Transverse colon (tissue), 4 donors: ENCODE data around the gene FOXO1. TPM values are rescaled to one million over a fixed set of nuclear protein-coding genes. Genes with fewer than 3 reads are reported as not detected.

Experiments used
- DNase-seq: peaks from one replicate; pipeline ENCODE4 v3.0.0-alpha.2; 2019
- H3K27ac ChIP-seq, 4 donors: fragments of 200-600 bp; sonication (generic); 2 replicates each; pipeline ENCODE4 v1.5.1; 2016 to 2018; ENCODE audit warnings: inconsistent platforms in 4 of 4
- H3K27me3 ChIP-seq: fragments of 200-600 bp; sonication (generic); 2 replicates; pipeline ENCODE4 v1.5.1; 2017; ENCODE audit warnings: inconsistent platforms
- H3K36me3 ChIP-seq, 4 donors: fragments of 200-600 bp; sonication (generic); 2 replicates each; pipeline ENCODE4 v1.5.1; 2017 to 2019; ENCODE audit warnings: inconsistent platforms in 4 of 4
- H3K4me1 ChIP-seq, 4 donors: fragments of 200-600 bp; sonication (generic); 2 replicates each; pipeline ENCODE4 v1.5.1; 2017 to 2020; ENCODE audit warnings: inconsistent platforms in 4 of 4
- H3K4me3 ChIP-seq, 4 donors: fragments of 200-600 bp; sonication (generic); 1 replicate in 1 of 4; 2 replicates in 3 of 4; pipeline versions ENCODE4 v1.5.1 to v1.6.1; 2017 to 2019; ENCODE audit warnings: inconsistent platforms in 4 of 4
- H3K9me3 ChIP-seq, 2 donors: fragments of 200-600 bp; sonication (generic); 2 replicates each; pipeline ENCODE4 v1.5.1; 2017 to 2019; ENCODE audit warnings: inconsistent platforms in 2 of 2
- CTCF ChIP-seq, 5 experiments: fragments of 200-600 bp in 3 of 5; fragments of 450-650 bp in 2 of 5; sonication (generic) in 3 of 5; IDR thresholded peaks; 1 replicate in 2 of 5; 2 replicates in 3 of 5; pipeline ENCODE4 v1.5.1; 2016 to 2017; ENCODE audit warnings: antibody characterized with exemption in 5 of 5, inconsistent platforms in 3 of 5, mild to moderate bottlenecking in 2 of 5, moderate library complexity in 1 of 5
- EP300 ChIP-seq: sonication (generic); formaldehyde crosslinking; IDR thresholded peaks from one replicate; pipeline ENCODE4 v1.6.1; 2017; ENCODE audit warnings: antibody characterized with exemption, low read depth
- POLR2A ChIP-seq: fragments of 450-650 bp; IDR thresholded peaks from one replicate; pipeline ENCODE4 v1.6.1; 2016; ENCODE audit warnings: antibody characterized with exemption, mild to moderate bottlenecking, moderate library complexity
- POLR2AphosphoS5 ChIP-seq, 3 donors: sonication (generic); formaldehyde crosslinking; IDR thresholded peaks; one replicate each; pipeline ENCODE4 v1.6.1; 2016; ENCODE audit warnings: antibody characterized with exemption in 3 of 3
- WGBS, 2 donors: methylation state at CpG; one replicate each; pipeline ENCODE4 v1.1.5; 2018; ENCODE audit warnings: low coverage in 1 of 2; 5-methylcytosine and 5-hydroxymethylcytosine counted together
- in situ Hi-C, 4 donors: fragments of 200-750 bp; cut with MboI; loops; one replicate each; pipeline versions ENCODE4 v1.15.0 to v1.15.1; 2017; ENCODE audit warnings: low sequenced_read_pairs in 3 of 4, low pct_ligation_motif_present in 1 of 4, low pct_unique_long_range_greater_than_20kb in 1 of 4
- intact Hi-C: fragments of 100-400 bp; cut with DNase I; formaldehyde crosslinking; loops from one replicate; pipeline ENCODE4 v1.15.1; 2023; ENCODE audit warnings: low total_unique reads
- total RNA-seq, 4 donors: library from RNA; depleted of rRNA; stranded (reverse); fragments of >200 nt; gene quantifications; one replicate each; pipeline ENCODE4 v1.1.0, GENCODE V29; 2016

The FOXO1 gene
- total RNA-seq, 4 donors from 2014 or later = 19.1 to 48.9 (median 38.3) TPM

- Histone ChIP-seq H3K4me3 (no peak overlapping the region), H3K4me1 (peaks cover 0 to 6% (median 0%) of the 10 kb centered on the region in 4 donors), H3K36me3 (no peaks in the 10 kb centered on the region), H3K27ac (no peak overlapping the region), H3K27me3 (no peaks in the 10 kb centered on the region), H3K9me3 (no peaks in the 10 kb centered on the region)
- intact Hi-C loops (loop anchor here (5.0 to 10.0 kb wide), 2 partner anchors 614 to 997 kb away; no protein-coding TSS in a partner anchor), in situ Hi-C loops (loop anchor here (5.0 to 25.0 kb wide), 5 partner anchors 607 to 994 kb away; no protein-coding TSS in a partner anchor)
- no peak for TF ChIP-seq POLR2A
- TF ChIP-seq CTCF (IDR thresholded peaks at IDR 0.05) = no peak
- no peak for TF ChIP-seq POLR2AphosphoS5 (IDR thresholded peaks at IDR 0.05)
- no peak for TF ChIP-seq EP300
- WGBS, 2 donors = 60 to 82% methylated on average over 1 to 7 of the region's 7 CpGs
- no peak for DNase-seq
These were observed 15.1 kb upstream of the FOXO1 start for GRCh38 chr13:40681341-40682146.

- no peak for DNase-seq
These were observed 14.3 kb upstream of the FOXO1 start for GRCh38 chr13:40680659-40681323.

GRCh38 chr13:40679480-40679985, 13.1 kb upstream of the FOXO1 start:
- Histone ChIP-seq H3K36me3 (no peaks in the 10 kb centered on the region), H3K4me1 (peaks cover 0 to 6% (median 0%) of the 10 kb centered on the region in 4 donors), H3K27ac (no peak overlapping the region), H3K27me3 (no peaks in the 10 kb centered on the region), H3K4me3 (no peak overlapping the region), H3K9me3 (no peaks in the 10 kb centered on the region)
- TF ChIP-seq POLR2A = no peak
- TF ChIP-seq POLR2AphosphoS5 (IDR thresholded peaks at IDR 0.05) = no peak
- no peak for TF ChIP-seq EP300
- no peak for TF ChIP-seq CTCF (IDR thresholded peaks at IDR 0.05)
- intact Hi-C loops = no loop called here
- 81 to 91% methylated on average over 6 of the region's 6 CpGs for WGBS, 2 donors
- no peak for DNase-seq
- in situ Hi-C loops = loop anchor here (5.0 to 25.0 kb wide), 5 partner anchors 607 to 992 kb away; no protein-coding TSS in a partner anchor

More at GRCh38 chr13:40680659-40681323, 14.3 kb upstream of the FOXO1 start:
- 89 to 100% methylated on average over 1 to 7 of the region's 7 CpGs for WGBS, 2 donors
- no peaks in the 10 kb centered on the region for H3K27me3 ChIP-seq
- peaks cover 0 to 6% (median 0%) of the 10 kb centered on the region in 4 donors for H3K4me1 ChIP-seq
- intact Hi-C loops = loop anchor here (5.0 to 10.0 kb wide), 2 partner anchors 613 to 996 kb away; no protein-coding TSS in a partner anchor
- H3K4me3 ChIP-seq = no peak overlapping the region
- in situ Hi-C loops = loop anchor here (5.0 to 25.0 kb wide), 5 partner anchors 606 to 993 kb away; no protein-coding TSS in a partner anchor
- no peaks in the 10 kb centered on the region for H3K36me3 ChIP-seq
- no peak overlapping the region for H3K27ac ChIP-seq
- TF ChIP-seq EP300 (no peak), POLR2A (no peak), POLR2AphosphoS5 (IDR thresholded peaks at IDR 0.05) (no peak), CTCF (IDR thresholded peaks at IDR 0.05) (no peak)
- no peaks in the 10 kb centered on the region for H3K9me3 ChIP-seq

GRCh38 chr13:40677064-40677463, 10.6 kb upstream of the FOXO1 start:
- Histone ChIP-seq H3K36me3 (no peaks in the 10 kb centered on the region), H3K4me1 (no peaks in the 10 kb centered on the region), H3K9me3 (no peaks in the 10 kb centered on the region), H3K27ac (no peak overlapping the region), H3K4me3 (no peak overlapping the region), H3K27me3 (no peaks in the 10 kb centered on the region)
- in situ Hi-C loops = loop anchor here (5.0 to 25.0 kb wide), 5 partner anchors 605 to 990 kb away; no protein-coding TSS in a partner anchor
- TF ChIP-seq POLR2A = no peak
- TF ChIP-seq POLR2AphosphoS5 (IDR thresholded peaks at IDR 0.05) = no peak
- TF ChIP-seq CTCF (IDR thresholded peaks at IDR 0.05) = no peak
- no peak for TF ChIP-seq EP300
- intact Hi-C loops = no loop called here
- 49 to 55% methylated on average over 4 of the region's 4 CpGs for WGBS, 2 donors
- no peak for DNase-seq
